Cardiac septum (tissue), 1 donor: ENCODE measurements around the gene ISM2. TPM values are rescaled to one million over a fixed set of nuclear protein-coding genes. Genes with fewer than 3 reads are reported as not detected.
A peak's percentile ranks its signal among the peaks of the same experiment; 100 is the strongest.

ENCODE experiments used
- DNase-seq: peaks from one replicate; pipeline ENCODE4 v3.0.0-alpha.2; 2020; ENCODE audit warnings: low spot score
- intact Hi-C: fragments of 100-400 bp; cut with DNase I; formaldehyde crosslinking; loops from one replicate; pipeline ENCODE4 v1.14.0; 2022
- total RNA-seq: library from RNA; stranded (reverse); fragmentation: NEBNext Ultra II Directional; extraction: Animal tissue kit (Norgen Biotek cat#: 25700); gene quantifications from one replicate; pipeline ENCODE4 v1.2.1, GENCODE V29; 2021
- donor health status: DM: no; HTN: no; CAD: no.

Gene ISM2
- total RNA-seq, 1 donor from 2014 or later, result not detected

DNA sequence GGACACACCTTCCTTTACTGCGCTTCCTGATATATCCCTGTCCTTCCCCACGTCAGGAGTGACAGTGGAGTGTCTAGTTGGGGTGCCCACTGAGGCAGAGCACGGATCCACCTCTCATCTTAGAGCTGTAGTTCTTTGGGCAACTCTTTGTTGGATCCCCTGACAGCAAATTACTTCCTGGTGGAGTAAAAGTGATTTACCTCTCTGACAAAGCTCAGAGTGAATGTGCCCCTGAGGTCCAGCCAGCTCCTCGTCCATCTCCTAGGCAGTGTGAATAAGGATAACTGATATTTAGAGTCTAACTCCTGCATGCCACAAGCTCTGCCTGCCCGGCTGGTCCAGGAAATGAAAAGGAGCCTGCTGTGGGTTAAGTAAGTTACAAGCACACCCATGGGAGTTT lies 24.7 kb downstream of the ISM2 start:
- DNase-seq, result peak; percentile 56
- intact Hi-C loops, result no loop called here

DNA sequence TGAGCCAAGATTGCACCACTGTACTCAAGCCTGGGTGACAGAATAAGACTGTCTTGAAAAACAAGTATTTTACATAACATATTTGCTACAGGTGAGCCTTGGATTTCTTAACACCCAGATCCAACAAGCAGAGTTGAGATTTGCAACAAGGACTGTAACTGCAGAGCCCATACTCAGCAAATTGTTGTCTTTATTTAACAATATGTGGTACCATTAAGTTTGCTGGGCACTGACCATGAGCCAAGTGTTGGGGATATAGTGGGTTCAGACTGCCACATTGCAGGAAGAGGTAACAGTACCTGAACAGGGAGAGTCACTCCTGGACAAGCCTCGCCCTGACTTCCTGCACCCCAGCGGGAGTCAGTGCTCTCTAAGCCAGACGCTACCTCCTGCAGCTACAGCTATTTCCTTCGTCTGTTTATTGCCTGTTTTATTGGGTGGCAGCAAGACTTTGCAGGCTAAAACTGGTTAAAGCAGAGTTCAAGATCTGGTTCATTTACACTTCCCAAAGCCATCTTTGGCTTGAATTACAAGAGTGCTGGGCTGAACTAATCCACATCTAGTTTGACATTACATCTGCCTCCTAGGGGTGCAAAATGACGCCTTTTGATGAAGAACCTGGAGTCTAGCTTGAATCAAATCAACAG lies 28.3 kb downstream of the ISM2 start:
- DNase-seq, result peak; percentile 9
- intact Hi-C loops, result no loop called here

DNA sequence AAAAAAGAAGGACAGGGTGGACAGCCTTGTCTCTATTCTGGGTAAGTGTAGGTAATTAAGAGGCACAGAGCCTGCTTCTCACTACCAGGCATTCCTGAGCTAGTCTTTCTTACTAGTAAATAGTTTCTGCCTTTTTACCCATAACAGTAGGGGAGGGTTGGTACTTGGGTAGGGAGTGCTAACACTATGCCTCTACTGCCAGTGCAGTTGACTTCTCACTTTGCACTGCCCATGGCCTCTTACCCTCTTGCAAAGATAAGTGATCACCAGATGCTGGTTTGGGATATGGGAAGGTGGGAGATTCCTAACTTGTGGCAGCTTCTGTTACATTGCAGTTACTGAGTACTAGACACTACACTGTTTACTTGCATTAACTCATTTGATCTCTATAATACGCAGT lies 29.1 kb downstream of the ISM2 start:
- peak; percentile 1 for DNase-seq
- intact Hi-C loops, result no loop called here

DNA sequence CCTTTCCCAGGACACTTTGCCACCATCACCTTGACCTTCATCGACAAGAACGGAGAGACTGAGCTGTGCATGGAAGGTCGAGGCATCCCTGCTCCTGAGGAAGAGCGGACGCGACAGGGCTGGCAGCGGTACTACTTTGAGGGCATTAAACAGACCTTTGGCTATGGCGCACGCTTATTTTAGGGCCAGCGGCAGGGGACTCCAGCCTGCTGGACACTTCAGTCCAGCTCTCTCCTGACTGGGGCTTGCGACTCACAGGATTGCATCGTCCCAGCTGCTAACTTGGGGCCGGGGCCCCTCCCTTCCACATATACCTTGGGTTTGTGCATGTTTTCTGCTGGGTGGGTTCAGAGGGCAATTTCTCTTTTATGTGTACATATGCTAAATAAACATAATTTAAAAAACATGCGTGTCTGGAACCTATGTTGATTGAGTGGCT lies 29.5 kb downstream of the ISM2 start:
- intact Hi-C loops, result no loop called here
- DNase-seq, result peak; percentile 63

DNA sequence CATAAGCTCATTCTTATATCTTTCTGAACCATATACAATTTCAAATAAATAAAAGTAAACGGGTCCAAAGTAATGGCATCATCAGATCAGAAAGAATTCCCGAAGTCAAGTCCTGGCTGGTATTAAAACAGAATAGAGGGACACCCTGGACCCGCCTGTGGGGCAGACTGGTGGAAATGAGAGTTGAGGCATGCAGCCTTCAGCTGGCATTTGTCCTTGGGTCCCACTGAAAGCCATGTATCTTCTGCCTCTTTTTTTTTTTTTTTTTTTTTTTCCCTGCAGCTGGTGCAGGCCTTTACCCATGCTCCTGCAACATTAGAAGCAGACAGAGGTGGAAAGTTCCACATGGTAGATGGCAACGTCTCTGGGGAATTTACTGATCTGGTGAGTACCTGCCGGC lies 30.8 kb downstream of the ISM2 start:
- intact Hi-C loops, result no loop called here
- DNase-seq, result no peak

DNA sequence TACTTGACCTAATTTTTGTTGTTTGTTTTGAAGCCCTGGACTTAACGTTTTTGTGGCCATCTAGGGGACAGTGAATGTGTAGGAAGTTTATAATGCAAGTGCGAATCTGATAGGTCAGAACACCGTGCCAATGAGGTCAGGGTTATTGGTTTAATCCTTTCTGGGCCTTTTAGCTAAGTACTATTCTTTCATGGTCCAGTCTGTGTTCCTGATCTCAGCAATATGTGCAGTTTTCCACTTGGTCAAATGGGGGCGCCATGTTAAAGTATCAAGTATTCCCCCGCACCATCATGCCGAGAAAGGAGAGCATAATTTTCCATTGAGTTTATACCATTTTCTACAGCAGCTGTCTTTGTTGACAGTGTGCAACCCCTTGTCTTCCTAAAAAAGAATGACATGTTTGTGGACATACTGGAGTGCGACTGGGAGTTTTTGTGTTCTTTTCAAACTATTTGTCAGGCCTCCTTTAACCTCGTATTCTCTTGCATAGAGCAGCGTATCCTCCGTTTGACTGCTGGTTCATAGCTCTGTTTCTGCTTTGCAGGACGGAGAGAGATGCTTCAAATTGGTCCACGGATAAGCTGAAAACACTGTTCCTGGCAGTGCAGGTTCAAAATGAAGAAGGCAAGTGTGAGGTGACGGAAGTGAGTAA lies 39.4 kb downstream of the ISM2 start:
- intact Hi-C loops, result loop anchor here (5.0 kb wide), 2 partner anchors 88 to 248 kb away; partner anchors contain the start of genes ALKBH1 and SLIRP
- DNase-seq, result no peak

DNA sequence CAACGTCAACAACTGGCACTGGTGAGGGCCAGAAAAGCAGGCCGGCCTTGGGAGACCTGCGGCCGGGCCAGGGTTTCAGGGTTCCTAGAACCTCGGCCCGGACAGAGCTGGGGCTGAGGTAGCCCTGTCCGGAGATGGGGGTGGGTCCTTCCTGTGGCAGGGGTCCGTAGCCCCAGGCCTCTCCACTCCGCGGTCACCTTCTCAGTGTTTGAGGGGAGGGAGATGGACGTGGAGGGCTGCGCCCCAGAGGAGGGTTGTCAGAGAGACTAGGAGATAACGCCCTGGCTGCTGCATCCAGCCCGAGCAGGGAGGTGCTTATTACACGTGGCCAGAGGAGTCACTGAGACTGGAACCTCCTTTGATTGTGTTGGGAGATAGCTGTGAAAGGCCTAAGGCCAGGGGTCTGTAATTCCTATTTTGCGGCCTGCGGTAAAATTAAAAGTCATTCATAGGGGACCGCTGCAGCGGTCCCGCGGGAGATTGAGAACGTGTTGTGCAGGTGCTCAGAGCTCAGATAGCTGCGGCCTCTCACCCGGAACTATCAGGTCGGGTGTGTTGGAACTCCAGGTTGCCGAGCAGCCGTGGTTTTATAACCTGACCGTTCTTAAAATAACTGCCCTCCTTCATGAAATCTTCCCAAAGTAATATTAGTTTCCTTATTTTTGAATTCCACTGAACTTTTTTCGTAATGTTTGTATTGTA lies 40.2 kb downstream of the ISM2 start:
- DNase-seq, result no peak
- intact Hi-C loops, result loop anchor here (5.0 kb wide), 2 partner anchors 89 to 249 kb away; partner anchors contain the start of genes ALKBH1 and SLIRP

DNA sequence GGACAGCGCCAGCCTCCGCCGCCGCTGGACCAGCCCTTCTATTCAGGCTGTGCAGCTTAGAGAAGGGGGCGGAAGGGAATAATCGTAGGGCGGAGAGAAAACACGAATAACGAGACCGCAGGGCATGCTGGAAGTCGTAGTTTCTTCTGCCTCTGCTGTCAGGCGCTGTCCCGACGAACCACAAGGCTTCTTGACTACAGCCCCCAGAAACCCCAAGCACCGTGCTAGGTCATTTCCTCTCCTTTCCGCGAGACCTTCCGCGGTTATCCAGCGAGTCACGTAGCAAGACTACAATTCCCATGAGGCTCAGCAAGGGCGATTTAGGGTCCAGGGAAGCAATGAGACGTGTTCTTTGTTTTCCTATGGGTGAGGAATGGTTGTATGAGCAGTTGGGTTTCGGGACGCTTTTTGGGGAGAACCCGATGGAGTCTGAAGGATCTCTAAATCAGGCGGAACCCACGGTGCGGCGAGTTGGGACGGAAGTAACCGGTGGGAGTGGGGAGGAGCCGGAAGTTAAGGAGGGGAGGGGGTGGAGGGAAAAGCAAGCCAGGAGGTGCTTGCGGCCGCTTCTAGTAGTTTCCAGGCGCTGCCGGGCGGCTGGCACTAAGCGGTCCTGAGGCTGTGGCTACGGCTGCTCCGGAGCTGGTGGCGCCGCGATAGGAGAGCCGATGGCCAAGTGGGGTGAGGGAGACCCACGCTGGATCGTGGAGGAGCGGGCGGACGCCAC lies 40.9 kb downstream of the ISM2 start, which contains the start of the genes AHSA1 and VIPAS39:
AHSA1 (plus strand) TSS at position 572 of the 727 bp plus-strand sequence; CDS start at position 669, 97 bp downstream.
VIPAS39 (minus strand) TSS at position 80 of the 727 bp plus-strand sequence. CDS start 3,499 bp downstream, outside the sequence.
- peak; percentile 98 for DNase-seq
- intact Hi-C loops, result loop anchor here (2.0 to 5.0 kb wide), 3 partner anchors 90 to 250 kb away; partner anchors contain the start of genes ALKBH1, GSTZ1, POMT2 and SLIRP

DNA sequence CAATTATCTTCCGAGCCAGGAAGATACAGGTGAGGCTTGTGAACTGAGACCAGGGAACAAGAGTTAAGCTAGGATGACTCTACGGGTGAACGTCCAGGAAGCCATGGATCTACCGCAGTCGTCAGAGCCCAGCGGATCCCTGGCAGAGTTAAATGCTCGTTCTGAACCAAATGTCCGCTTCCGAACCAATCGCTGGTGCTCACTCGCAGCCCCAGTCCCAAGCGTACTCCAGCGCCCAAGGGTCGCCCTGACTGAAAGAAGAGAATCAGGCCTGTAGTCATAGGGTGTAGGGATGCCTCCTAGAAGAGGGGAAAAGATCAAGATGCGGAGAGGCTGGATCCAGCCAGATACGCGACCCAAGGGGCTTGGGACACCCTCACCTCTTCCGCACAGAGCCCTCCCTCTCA lies 41.5 kb downstream of the ISM2 start:
- intact Hi-C loops, result loop anchor here (2.0 to 5.0 kb wide), 3 partner anchors 90 to 250 kb away; partner anchors contain the start of genes ALKBH1, GSTZ1, POMT2 and SLIRP
- DNase-seq, result no peak

DNA sequence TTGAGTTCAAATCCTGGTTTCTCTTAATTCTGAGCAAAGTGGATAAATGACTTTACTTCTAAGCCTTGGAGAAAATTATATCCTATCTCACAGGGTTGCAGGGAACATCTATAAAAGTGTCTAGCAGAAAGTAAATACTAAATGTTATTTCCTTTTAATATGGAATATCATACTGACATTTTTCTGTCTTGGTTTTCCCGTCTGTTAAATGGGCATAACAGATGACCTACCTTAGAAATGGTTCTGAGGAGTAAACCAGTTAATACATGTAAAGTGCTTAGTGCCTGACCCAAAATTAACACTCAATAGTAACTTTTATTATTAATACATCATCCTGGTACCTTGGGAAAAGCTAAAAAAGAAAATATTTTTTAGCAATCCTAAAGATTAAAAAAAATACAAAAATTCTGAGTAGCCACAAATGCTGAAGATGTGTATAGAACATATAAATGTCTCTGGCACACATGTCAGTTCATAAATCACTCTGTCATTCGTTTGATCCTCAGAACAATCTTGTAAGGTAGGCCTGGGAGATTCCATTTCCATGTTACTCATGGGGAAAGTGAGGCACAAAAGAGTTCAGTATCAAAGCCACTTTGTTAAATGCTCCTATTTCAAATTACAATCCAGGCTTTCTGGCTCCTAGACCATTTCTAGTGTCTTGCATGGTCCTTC lies 42.5 kb downstream of the ISM2 start:
- intact Hi-C loops, result loop anchor here (2.0 to 5.0 kb wide), 3 partner anchors 91 to 251 kb away; partner anchors contain the start of genes ALKBH1, GSTZ1, POMT2 and SLIRP
- DNase-seq, result no peak

DNA sequence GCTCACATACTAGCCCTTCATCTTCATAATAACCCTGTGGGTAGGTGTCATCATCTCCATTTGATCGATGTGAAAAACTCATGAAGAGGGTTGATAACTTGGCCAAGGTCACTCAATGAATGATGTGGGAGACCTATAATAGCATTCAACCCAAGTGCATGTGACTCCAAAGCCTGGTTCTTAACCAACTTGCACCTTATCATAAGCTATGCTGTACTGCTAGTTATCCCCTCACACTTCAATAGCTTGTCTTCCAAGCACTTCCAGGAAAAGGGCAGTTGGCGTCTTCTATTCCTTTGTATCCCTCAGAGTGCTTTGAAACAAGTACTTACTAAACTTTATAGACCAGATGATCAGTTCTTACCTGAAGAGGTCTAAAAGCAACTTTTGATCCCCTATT lies 56.4 kb downstream of the ISM2 start:
- intact Hi-C loops, result no loop called here

DNA sequence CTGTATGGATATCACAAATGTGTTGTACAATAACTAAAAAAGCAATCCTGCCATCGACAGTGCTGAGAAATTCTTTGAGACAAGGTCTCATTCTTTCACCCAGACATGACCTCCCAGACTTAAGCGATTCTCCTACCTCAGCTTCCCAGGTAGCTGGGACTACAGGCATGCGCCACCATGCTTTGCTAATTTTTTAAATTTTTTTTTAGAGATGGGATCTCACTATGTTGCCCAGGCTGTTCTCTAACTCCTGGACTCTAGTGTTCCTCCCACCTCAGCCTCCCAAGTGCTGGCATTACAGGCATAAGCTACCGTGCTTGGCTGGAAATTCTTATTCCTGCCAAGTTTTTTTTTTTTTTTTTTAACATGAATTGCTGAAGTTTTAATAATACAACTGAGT lies 58.8 kb downstream of the ISM2 start:
- no peak for DNase-seq
- intact Hi-C loops, result no loop called here

More for the DNA sequence above, 56.4 kb downstream of the ISM2 start:
- DNase-seq, result no peak

DNA sequence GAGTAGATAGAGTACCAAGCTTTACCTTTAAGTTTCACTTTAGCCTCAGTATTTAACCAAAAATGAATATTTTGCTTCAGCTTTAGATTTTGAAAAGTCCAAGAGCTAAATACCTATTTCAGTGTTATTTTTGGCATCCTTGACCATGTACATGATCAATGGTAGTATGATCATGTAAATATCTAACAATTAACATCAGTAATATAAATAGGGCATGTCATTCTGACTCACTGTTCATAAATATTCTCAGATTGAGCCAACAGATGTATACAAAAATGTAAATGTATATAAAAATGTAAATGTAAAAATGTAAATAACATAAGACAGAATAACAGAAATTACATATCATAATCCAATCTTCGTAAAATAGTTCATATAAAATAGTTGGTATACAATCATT lies 60.0 kb downstream of the ISM2 start:
- no peak for DNase-seq
- intact Hi-C loops, result no loop called here

DNA sequence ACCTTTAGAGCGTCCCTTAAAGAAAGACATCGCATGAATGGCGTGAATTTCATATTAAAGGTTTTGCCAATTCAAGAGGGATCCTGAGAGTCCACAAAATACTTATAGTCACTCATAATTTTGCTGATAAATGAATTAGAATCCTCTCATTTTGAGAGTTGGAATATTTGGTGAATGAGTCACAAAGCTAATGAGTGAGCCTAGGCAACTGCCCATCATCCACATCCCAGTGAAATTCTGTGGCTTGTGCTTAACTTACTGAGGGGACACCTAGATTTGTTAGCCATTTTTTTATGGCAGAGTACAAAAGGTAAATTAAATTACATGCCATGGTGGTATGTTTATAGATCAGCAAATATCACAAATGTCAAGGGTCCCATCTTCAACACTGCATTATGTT lies 62.6 kb downstream of the ISM2 start:
- DNase-seq, result no peak
- intact Hi-C loops, result no loop called here

DNA sequence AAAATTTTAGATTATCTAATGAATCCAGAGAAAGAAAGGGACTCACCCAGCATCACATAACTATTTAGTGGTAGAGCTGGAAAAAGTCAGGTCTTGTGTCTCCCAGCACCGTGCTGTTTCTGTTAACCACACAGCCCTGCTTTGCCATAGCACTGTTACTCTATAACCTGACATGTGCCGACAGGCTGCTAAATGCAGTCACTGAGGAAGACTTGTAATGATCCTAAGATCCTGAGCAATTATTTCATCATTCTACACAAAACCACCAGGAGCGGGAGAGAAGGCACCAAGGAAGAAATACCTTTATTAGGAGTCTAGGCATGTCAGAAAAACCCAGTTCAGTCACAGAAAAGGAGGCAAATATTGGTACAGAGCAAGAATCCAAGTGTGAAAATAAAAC lies 72.2 kb downstream of the ISM2 start:
- no peak for DNase-seq
- intact Hi-C loops, result no loop called here

DNA sequence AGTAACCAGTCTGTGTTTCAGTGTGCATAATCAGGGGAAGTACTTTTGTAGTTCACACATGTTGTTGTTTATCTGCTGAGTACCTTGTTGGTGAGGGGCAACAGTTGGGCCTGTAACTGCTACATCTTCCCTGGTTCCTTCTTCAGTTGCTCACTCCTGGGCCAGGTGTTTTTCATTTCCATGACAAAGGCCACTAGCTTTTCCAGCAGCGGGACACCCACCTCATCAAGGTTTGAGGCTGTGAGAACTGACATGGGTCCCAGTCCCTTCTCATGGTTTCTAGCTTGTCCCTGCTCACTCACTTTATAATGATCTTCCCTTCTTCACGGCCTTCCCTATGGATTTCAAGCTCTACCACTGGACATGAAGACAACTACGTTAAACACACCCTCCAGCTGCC lies 73.8 kb downstream of the ISM2 start:
- DNase-seq, result no peak
- intact Hi-C loops, result no loop called here
